Activated T-cell treated with anti-CD3 and anti-CD28 coated beads for 1 hour (primary cell): ENCODE data around the gene HOATZ.

Experiments
- DNase-seq: peaks from one replicate; pipeline ENCODE4 v3.0.0-alpha.2; 2020; ENCODE audit warnings: low read depth

HOATZ gene

GRCh38 chr11:111577821-111578220, 63.2 kb downstream of the HOATZ start:
- no peak for DNase-seq

GRCh38 chr11:111581341-111581740, 66.8 kb downstream of the HOATZ start:
- no peak for DNase-seq

GRCh38 chr11:111582163-111582562, 67.6 kb downstream of the HOATZ start:
- DNase-seq = no peak

GRCh38 chr11:111582881-111583280, 68.3 kb downstream of the HOATZ start:
- DNase-seq = no peak

GRCh38 chr11:111585371-111585770, 70.8 kb downstream of the HOATZ start:
- DNase-seq = no peak

- peak; percentile 32 for DNase-seq
Observed at GRCh38 chr11:111586388-111586831, 71.8 kb downstream of the HOATZ start.
